HG02610 (cell line): ENCODE data around the gene PXT1.

Source experiments
- ATAC-seq: cut with Tn5 transposase; IDR thresholded peaks from one replicate; pipeline ENCODE4 v1.9.1; 2021; ENCODE audit warnings: mild to moderate bottlenecking, moderate library complexity; ENCODE audit not compliant: unreplicated experiment

PXT1 gene

GRCh38 chr6:36392621-36393020 lies 50.0 kb downstream of the PXT1 start:
- ATAC-seq: no peak

GRCh38 chr6:36389353-36389752 lies 53.3 kb downstream of the PXT1 start:
- ATAC-seq: no peak

GRCh38 chr6:36387440-36388303 lies 55.0 kb downstream of the PXT1 start, which contains the start of gene ETV7:
Gene ETV7, minus strand, starts transcription at chr6:36387669. Its CDS starts 128 bp downstream, at chr6:36387541.
- ATAC-seq: no peak

GRCh38 chr6:36386495-36387439 lies 55.9 kb downstream of the PXT1 start:
- ATAC-seq: no peak

GRCh38 chr6:36384095-36384494 lies 58.6 kb downstream of the PXT1 start:
- ATAC-seq: no peak

- ATAC-seq: no peak
Observed at GRCh38 chr6:36383606-36384005, 59.0 kb downstream of the PXT1 start.

- no peak for ATAC-seq
Observed at GRCh38 chr6:36382976-36383375, 59.7 kb downstream of the PXT1 start.

- no peak for ATAC-seq
Observed at GRCh38 chr6:36381502-36382389, 60.9 kb downstream of the PXT1 start.

- no peak for ATAC-seq
Observed at GRCh38 chr6:36380166-36380565, 62.5 kb downstream of the PXT1 start.

- ATAC-seq: no peak
Observed at GRCh38 chr6:36378936-36379335, 63.7 kb downstream of the PXT1 start.

GRCh38 chr6:36378243-36378920 lies 64.3 kb downstream of the PXT1 start:
- no peak for ATAC-seq

- ATAC-seq: no peak
Observed at GRCh38 chr6:36377594-36377993, 65.1 kb downstream of the PXT1 start.

GRCh38 chr6:36376742-36377141 lies 65.9 kb downstream of the PXT1 start:
- no peak for ATAC-seq

- no peak for ATAC-seq
Observed at GRCh38 chr6:36376183-36376582, 66.5 kb downstream of the PXT1 start.

GRCh38 chr6:36375644-36376155 lies 67.0 kb downstream of the PXT1 start:
- no peak for ATAC-seq

- ATAC-seq: no peak
Observed at GRCh38 chr6:36374972-36375371, 67.7 kb downstream of the PXT1 start.

GRCh38 chr6:36374194-36374593 lies 68.5 kb downstream of the PXT1 start:
- ATAC-seq: no peak

GRCh38 chr6:36373368-36374019 lies 69.2 kb downstream of the PXT1 start:
- no peak for ATAC-seq

- ATAC-seq: no peak
Observed at GRCh38 chr6:36372088-36372487, 70.6 kb downstream of the PXT1 start.
